ENCODE data around the gene SLC17A2. TPM values are rescaled to one million over a fixed set of nuclear protein-coding genes. Genes with fewer than 3 reads are reported as not detected.

SLC17A2 gene
- total and polyA plus RNA-seq, 2 of the 4 experiments (the other 2 are of a cell fraction), result not detected

DNA sequence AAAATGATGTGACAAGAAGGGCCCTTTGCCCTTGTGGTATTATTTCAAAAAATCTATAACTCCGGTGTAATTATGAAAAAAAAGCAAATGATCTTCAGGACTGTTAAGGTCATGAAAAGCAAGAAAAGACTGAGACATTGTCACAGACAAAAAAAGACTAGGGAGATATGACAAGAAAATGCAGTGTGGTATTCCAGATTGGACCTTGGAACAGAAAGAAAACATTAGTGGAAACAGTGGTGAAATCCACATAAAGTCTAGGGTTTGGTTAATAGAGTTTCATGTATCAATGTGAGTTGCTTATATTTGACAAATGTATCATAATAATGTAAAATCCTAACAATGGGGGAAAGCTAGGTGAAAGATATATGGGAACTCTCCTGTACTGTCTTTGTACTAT is 29.6 kb downstream of the SLC17A2 start:
- H4K20me1 ChIP-seq (ENCODE audit: insufficient read depth, low read length), result no peaks in the 10 kb centered on the region
- no peak overlapping the region for H3K9ac ChIP-seq (ENCODE audit: low read depth, low read length)
- H3K14ac ChIP-seq (replicated peaks; ENCODE audit: low read depth, low read length), result no peak overlapping the region
- 60% methylated on average over 1 of the region's 1 CpG; no CpG with 5 or more reads in 1 of the 2 experiments for WGBS, 2 experiments (ENCODE audit: extremely low coverage in 2 of 2, insufficient read length in 1 of 2)
- H4K8ac ChIP-seq (ENCODE audit: low read depth in 2 of 2, low read length in 2 of 2), result no peak overlapping the region
- H3K18ac ChIP-seq (ENCODE audit: low read depth, low read length), result no peak overlapping the region
- POLR2A ChIA-PET (ENCODE audit: unreplicated experiment), result no interaction called here
- H3K36me3 ChIP-seq (ENCODE audit: control insufficient read depth, insufficient read depth, low read length), result no peaks in the 10 kb centered on the region
- no peak overlapping the region for H3K23ac ChIP-seq (ENCODE audit: low read depth, low read length)
- intact Hi-C loops (cut with micrococcal nuclease) (no loop called here), dilution Hi-C loops (cut with HindIII; ENCODE audit: low sequenced_read_pairs, unreplicated experiment) (no loop called here), in situ Hi-C loops (cut with MboI; ENCODE audit: low sequenced_read_pairs) (no loop called here)
- H2BK15ac ChIP-seq (ENCODE audit: low read depth, low read length), result no peak overlapping the region
- H3K4me3 ChIP-seq (ENCODE audit: insufficient read depth, low read depth, low read length), result no peak overlapping the region
- no peaks in the 10 kb centered on the region for H3K4me1 ChIP-seq (ENCODE audit: control insufficient read depth, insufficient read depth, low read length)
- no peak overlapping the region for H2BK120ac ChIP-seq (ENCODE audit: low read depth, low read length)
- no TSS peak for BruUV-seq (replicated peaks)
- no peak overlapping the region for H2BK5ac ChIP-seq (ENCODE audit: low read depth, low read length, poor library complexity, severe bottlenecking)
- no peaks in the 10 kb centered on the region for H3K27me3 ChIP-seq (ENCODE audit: control insufficient read depth, insufficient read depth, low read length)
- no peaks in the 10 kb centered on the region for H3K9me3 ChIP-seq (ENCODE audit: control insufficient read depth, insufficient read depth, low read length)
- no peak overlapping the region for H2AK9ac ChIP-seq (replicated peaks; ENCODE audit: low read depth, low read length, poor library complexity)
- H4K5ac ChIP-seq (ENCODE audit: low read depth, low read length), result no peak overlapping the region
- CTCF ChIA-PET, result interaction anchor here (1.0 kb wide), 1 partner anchor 1872 kb away, joined by 3 read pairs; no protein-coding TSS in a partner anchor
- H3K56ac ChIP-seq (ENCODE audit: extremely low read depth, insufficient read depth, low read length), result no peak overlapping the region
- no peak overlapping the region for H2BK20ac ChIP-seq (ENCODE audit: low read depth, low read length)
- H4K91ac ChIP-seq (ENCODE audit: insufficient read depth, low read depth, low read length), result no peak overlapping the region
- no peak overlapping the region for H3K4ac ChIP-seq (ENCODE audit: low read depth, low read length)
- no peak overlapping the region for H3K27ac ChIP-seq (ENCODE audit: insufficient read depth, low read length)
- H2AK5ac ChIP-seq (ENCODE audit: low read depth, low read length), result no peak overlapping the region
- ATAC-seq (ENCODE audit: low read depth), result no peak
- no peaks in the 10 kb centered on the region for H3K79me1 ChIP-seq (ENCODE audit: low read depth in 1 of 2, low read length in 2 of 2)
- no peaks in the 10 kb centered on the region for H3K9me1 ChIP-seq (ENCODE audit: insufficient read depth, low read length)
- no peak overlapping the region for H2AFZ ChIP-seq (replicated peaks; ENCODE audit: low read length, poor library complexity)
- no peak for DNase-seq
- TF ChIP-seq, protein P1, sequence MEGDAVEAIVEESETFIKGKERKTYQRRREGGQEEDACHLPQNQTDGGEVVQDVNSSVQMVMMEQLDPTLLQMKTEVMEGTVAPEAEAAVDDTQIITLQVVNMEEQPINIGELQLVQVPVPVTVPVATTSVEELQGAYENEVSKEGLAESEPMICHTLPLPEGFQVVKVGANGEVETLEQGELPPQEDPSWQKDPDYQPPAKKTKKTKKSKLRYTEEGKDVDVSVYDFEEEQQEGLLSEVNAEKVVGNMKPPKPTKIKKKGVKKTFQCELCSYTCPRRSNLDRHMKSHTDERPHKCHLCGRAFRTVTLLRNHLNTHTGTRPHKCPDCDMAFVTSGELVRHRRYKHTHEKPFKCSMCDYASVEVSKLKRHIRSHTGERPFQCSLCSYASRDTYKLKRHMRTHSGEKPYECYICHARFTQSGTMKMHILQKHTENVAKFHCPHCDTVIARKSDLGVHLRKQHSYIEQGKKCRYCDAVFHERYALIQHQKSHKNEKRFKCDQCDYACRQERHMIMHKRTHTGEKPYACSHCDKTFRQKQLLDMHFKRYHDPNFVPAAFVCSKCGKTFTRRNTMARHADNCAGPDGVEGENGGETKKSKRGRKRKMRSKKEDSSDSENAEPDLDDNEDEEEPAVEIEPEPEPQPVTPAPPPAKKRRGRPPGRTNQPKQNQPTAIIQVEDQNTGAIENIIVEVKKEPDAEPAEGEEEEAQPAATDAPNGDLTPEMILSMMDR (conservative IDR thresholded peaks at IDR 0.05; ENCODE audit: low read depth, low read length), result no peak
- TF ChIP-seq RAD21 (IDR thresholded peaks at IDR 0.05; ENCODE audit: low read length), result no peak
- TF ChIP-seq, protein P2, sequence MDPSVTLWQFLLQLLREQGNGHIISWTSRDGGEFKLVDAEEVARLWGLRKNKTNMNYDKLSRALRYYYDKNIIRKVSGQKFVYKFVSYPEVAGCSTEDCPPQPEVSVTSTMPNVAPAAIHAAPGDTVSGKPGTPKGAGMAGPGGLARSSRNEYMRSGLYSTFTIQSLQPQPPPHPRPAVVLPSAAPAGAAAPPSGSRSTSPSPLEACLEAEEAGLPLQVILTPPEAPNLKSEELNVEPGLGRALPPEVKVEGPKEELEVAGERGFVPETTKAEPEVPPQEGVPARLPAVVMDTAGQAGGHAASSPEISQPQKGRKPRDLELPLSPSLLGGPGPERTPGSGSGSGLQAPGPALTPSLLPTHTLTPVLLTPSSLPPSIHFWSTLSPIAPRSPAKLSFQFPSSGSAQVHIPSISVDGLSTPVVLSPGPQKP (IDR thresholded peaks at IDR 0.05; ENCODE audit: borderline replicate concordance, low read depth, low read length), result no peak
- TF ChIP-seq NFE2L2 (IDR thresholded peaks at IDR 0.05; ENCODE audit: low read depth, low read length), result no peak
- TF ChIP-seq BHLHE40 (IDR thresholded peaks at IDR 0.05; ENCODE audit: low read depth, low read length), result no peak
- TF ChIP-seq MXI1 (IDR thresholded peaks at IDR 0.05; ENCODE audit: borderline replicate concordance, low read depth, low read length), result no peak
- no peak for TF ChIP-seq POLR2A (IDR thresholded peaks at IDR 0.05; ENCODE audit: low read depth, low read length)
- TF ChIP-seq SMC3 (IDR thresholded peaks at IDR 0.05; ENCODE audit: low read depth, low read length), result no peak
- no peak for TF ChIP-seq MAZ (IDR thresholded peaks at IDR 0.05; ENCODE audit: borderline replicate concordance, low read depth, low read length)
- TF ChIP-seq RFX5 (IDR thresholded peaks at IDR 0.05; ENCODE audit: low read depth, low read length), result no peak
- TF ChIP-seq CHD1 (IDR thresholded peaks at IDR 0.05; ENCODE audit: low read depth, low read length), result no peak
- TF ChIP-seq FOS (IDR thresholded peaks at IDR 0.05; ENCODE audit: low read depth, low read length), result no peak
- TF ChIP-seq, protein P3, sequence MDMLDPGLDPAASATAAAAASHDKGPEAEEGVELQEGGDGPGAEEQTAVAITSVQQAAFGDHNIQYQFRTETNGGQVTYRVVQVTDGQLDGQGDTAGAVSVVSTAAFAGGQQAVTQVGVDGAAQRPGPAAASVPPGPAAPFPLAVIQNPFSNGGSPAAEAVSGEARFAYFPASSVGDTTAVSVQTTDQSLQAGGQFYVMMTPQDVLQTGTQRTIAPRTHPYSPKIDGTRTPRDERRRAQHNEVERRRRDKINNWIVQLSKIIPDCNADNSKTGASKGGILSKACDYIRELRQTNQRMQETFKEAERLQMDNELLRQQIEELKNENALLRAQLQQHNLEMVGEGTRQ (IDR thresholded peaks at IDR 0.05; ENCODE audit: low read depth, low read length), result no peak
- TF ChIP-seq MAFK (IDR thresholded peaks at IDR 0.05; ENCODE audit: low read depth, low read length), result no peak
- no peak overlapping the region for H3K4me2 ChIP-seq (ENCODE audit: low read depth, low read length)

Data from IMR-90 (cell line).